ENCODE results near the gene LAPTM4A. TPM values are rescaled to one million over a fixed set of nuclear protein-coding genes. Genes with fewer than 3 reads are reported as not detected.

LAPTM4A gene
- total RNA-seq, 1 donor from 2014 or later = 60.0 TPM

DNA sequence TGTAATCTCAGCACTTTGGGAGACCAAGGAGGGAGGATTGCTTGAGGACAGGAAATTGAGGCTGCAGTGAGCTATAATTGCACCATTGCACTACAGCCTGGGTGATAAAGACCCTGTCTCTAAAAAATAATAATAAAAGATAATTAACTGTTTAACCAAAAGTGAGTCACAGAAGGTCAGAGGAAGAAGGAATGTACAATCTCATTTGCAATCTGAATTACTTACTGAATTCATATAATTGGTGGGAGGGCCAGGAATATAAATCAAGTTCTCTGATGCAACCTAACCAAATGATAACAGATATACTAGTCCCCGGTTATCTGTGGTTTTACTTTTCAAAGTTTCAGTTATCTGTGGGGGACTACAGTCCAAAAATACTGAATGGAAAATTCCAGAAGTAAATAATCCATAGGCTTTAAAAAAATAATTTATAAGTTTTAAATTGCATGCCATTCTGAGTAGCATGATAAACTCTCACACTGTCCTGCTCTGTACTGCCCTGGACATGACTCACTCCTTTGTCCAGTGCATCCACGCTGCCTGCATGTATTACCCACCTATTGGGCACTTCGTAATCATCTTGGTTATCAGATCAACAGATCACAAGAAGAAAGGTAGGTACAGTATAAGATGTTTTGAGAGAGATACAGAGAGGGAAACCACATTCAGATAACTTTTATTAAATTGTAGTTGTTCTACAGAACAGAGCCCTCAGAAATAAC is 26.2 kb downstream of the LAPTM4A start:
- H3K4me3 ChIP-seq (ENCODE audit: low read depth, low read length) = no peak overlapping the region
- no peak for FAIRE-seq
- TF ChIP-seq, protein P1, sequence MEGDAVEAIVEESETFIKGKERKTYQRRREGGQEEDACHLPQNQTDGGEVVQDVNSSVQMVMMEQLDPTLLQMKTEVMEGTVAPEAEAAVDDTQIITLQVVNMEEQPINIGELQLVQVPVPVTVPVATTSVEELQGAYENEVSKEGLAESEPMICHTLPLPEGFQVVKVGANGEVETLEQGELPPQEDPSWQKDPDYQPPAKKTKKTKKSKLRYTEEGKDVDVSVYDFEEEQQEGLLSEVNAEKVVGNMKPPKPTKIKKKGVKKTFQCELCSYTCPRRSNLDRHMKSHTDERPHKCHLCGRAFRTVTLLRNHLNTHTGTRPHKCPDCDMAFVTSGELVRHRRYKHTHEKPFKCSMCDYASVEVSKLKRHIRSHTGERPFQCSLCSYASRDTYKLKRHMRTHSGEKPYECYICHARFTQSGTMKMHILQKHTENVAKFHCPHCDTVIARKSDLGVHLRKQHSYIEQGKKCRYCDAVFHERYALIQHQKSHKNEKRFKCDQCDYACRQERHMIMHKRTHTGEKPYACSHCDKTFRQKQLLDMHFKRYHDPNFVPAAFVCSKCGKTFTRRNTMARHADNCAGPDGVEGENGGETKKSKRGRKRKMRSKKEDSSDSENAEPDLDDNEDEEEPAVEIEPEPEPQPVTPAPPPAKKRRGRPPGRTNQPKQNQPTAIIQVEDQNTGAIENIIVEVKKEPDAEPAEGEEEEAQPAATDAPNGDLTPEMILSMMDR (IDR thresholded peaks at IDR 0.05; ENCODE audit: insufficient read depth, low read length, severe bottlenecking) = no peak
- DNase-seq (ENCODE audit: low read depth) = no peak
- H3K27me3 ChIP-seq (ENCODE audit: control insufficient read depth, insufficient read depth, low read length) = no peaks in the 10 kb centered on the region
- no peaks in the 10 kb centered on the region for H3K36me3 ChIP-seq (ENCODE audit: control insufficient read depth, insufficient read depth, low read length)

- TF ChIP-seq, protein P1 (IDR thresholded peaks at IDR 0.05; ENCODE audit: insufficient read depth, low read length, severe bottlenecking) = no peak
- DNase-seq (ENCODE audit: low read depth) = no peak
- no peak for FAIRE-seq
- Histone ChIP-seq H3K4me3 (ENCODE audit: low read depth, low read length) (no peak overlapping the region), H3K27me3 (ENCODE audit: control insufficient read depth, insufficient read depth, low read length) (no peaks in the 10 kb centered on the region), H3K36me3 (ENCODE audit: control insufficient read depth, insufficient read depth, low read length) (no peaks in the 10 kb centered on the region)
These were observed 27.7 kb downstream of the LAPTM4A start for GRCh38 chr2:20023688-20024087.

DNA sequence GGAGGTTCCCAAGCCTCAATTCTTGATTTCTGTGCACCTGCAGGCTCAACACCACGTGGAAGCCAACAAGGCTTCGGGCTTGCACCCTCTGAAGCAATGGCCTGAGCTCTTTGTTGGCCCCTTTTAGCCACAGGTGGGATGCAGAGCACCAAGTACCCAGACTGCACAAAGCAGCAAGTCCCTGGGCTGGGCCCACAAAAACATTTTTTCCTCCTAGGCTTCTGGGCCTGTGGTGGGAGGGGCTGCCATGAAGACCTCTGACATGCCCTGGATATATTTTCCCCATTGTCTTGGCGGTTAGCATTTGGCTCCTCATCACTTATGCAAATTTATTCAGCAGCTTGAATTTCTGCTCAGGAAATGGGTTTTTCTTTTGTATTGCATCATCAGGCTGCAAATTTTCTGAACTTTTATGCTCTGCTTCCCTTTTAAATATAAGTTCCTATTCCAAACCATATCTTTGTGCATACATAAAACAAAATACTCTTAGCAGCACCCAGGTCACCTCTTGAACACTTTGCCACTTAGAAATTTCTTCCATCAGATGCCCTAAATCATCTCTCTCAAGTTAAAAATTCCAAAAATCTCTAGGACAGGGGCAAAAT is 29.9 kb downstream of the LAPTM4A start:
- H3K4me3 ChIP-seq (ENCODE audit: low read depth, low read length) = no peak overlapping the region
- FAIRE-seq = no peak

DNA sequence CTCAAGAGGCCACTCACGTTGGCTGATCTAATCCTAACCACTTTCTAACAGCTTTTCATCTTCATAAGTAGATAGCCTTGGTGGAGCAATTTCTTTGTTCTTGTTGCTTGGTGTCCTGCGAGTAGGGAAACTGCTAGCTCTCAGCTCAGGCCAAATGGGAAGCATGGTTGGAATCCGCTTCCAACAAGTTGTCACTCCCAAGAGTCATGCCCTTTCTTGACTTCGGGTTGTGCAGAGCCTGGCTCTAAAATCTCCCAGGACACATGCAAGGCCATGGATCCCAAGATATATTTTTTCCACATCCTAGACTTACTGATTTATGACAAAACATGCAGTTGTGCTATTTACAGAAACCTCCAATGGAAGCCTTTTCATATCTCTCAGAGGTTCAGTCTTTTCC is 31.7 kb downstream of the LAPTM4A start:
- H3K36me3 ChIP-seq (ENCODE audit: control insufficient read depth, insufficient read depth, low read length) = no peaks in the 10 kb centered on the region
- DNase-seq (ENCODE audit: low read depth) = no peak
- TF ChIP-seq, protein P1 (IDR thresholded peaks at IDR 0.05; ENCODE audit: insufficient read depth, low read length, severe bottlenecking) = no peak
- no peak overlapping the region for H3K4me3 ChIP-seq (ENCODE audit: low read depth, low read length)
- no peaks in the 10 kb centered on the region for H3K27me3 ChIP-seq (ENCODE audit: control insufficient read depth, insufficient read depth, low read length)
- no peak for FAIRE-seq

More for the DNA sequence above, 29.9 kb downstream of the LAPTM4A start:
- DNase-seq (ENCODE audit: low read depth) = no peak
- TF ChIP-seq, protein P1 (IDR thresholded peaks at IDR 0.05; ENCODE audit: insufficient read depth, low read length, severe bottlenecking) = no peak
- Histone ChIP-seq H3K27me3 (ENCODE audit: control insufficient read depth, insufficient read depth, low read length) (no peaks in the 10 kb centered on the region), H3K36me3 (ENCODE audit: control insufficient read depth, insufficient read depth, low read length) (no peaks in the 10 kb centered on the region)

GRCh38 chr2:20018601-20019152 is 32.8 kb downstream of the LAPTM4A start:
- DNase-seq (ENCODE audit: low read depth) = no peak
- Histone ChIP-seq H3K4me3 (ENCODE audit: low read depth, low read length) (no peak overlapping the region), H3K36me3 (ENCODE audit: control insufficient read depth, insufficient read depth, low read length) (no peaks in the 10 kb centered on the region), H3K27me3 (ENCODE audit: control insufficient read depth, insufficient read depth, low read length) (no peaks in the 10 kb centered on the region)
- TF ChIP-seq, protein P1 (IDR thresholded peaks at IDR 0.05; ENCODE audit: insufficient read depth, low read length, severe bottlenecking) = no peak
- no peak for FAIRE-seq
